ENCODE results near the gene NR3C2.

DNA sequence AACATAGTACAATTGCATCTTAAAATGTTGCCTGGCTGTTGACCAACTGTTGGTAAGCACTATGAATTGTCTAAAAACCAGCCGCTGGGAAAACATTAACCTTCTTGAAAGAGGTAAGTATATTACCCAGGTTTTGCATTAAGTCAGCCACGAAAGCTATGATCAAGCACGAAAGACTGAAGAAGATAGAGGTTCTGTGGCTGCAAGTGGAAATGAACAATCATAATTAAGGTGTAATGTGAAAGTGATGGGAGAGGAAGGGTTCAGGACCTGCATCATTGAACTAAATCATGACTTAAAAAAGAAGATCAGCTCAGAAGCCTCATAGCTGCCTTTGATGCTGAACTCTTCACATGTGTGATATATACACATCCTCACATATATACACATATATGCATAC, 341.0 kb downstream of the NR3C2 start:
- TF ChIP-seq, protein P1, sequence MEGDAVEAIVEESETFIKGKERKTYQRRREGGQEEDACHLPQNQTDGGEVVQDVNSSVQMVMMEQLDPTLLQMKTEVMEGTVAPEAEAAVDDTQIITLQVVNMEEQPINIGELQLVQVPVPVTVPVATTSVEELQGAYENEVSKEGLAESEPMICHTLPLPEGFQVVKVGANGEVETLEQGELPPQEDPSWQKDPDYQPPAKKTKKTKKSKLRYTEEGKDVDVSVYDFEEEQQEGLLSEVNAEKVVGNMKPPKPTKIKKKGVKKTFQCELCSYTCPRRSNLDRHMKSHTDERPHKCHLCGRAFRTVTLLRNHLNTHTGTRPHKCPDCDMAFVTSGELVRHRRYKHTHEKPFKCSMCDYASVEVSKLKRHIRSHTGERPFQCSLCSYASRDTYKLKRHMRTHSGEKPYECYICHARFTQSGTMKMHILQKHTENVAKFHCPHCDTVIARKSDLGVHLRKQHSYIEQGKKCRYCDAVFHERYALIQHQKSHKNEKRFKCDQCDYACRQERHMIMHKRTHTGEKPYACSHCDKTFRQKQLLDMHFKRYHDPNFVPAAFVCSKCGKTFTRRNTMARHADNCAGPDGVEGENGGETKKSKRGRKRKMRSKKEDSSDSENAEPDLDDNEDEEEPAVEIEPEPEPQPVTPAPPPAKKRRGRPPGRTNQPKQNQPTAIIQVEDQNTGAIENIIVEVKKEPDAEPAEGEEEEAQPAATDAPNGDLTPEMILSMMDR (IDR thresholded peaks at IDR 0.05), result no peak
- no peak for TF ChIP-seq POLR2A (IDR thresholded peaks at IDR 0.05)

Measured in adrenal gland (tissue), 5 donors.